GM18508 (cell line): ENCODE data around the gene SCFD2.

Source experiments
- ATAC-seq: cut with Tn5 transposase; IDR thresholded peaks from one replicate; pipeline ENCODE4 v1.9.1; 2021; ENCODE audit warnings: moderate number of reproducible peaks; ENCODE audit not compliant: insufficient read depth, unreplicated experiment

SCFD2 gene

DNA sequence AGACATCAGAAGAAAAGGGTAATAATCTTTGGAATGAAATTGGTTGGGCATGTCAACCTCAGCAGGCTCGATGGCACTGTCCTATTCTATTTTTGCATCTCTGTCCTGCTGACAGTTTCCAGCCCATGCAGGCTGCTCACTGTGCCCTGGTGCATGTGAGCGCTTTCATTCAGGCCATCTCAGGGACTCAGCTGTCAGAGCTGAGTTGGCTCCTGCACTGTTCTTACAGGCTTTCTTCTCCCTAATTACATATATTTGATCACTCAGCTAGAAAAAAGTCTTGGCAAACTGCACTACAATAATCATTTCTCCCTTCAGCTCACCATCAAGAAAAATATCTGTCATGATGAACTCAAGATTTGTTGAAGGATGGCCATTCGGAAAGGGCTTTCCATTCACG, 419.0 kb downstream of the SCFD2 start:
- ATAC-seq = no peak

DNA sequence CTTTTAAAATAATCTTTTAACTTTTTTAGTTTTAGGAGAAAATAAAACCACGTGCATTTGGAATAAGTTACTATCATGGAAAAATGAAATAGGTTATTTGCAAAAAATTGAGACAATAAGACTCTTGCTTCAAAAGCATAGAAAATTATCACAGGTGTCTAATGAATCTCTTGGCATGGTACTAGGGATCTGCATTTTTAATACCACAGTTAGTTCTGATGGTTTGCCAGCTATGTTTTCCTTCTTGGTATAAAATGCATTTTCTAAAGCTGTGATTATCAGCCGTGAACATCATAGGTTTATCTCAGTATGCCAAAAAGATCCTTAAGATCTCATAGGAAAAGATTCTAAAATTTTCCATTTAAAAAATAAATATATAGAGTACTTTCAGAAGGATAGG, 419.9 kb downstream of the SCFD2 start:
- ATAC-seq = no peak

DNA sequence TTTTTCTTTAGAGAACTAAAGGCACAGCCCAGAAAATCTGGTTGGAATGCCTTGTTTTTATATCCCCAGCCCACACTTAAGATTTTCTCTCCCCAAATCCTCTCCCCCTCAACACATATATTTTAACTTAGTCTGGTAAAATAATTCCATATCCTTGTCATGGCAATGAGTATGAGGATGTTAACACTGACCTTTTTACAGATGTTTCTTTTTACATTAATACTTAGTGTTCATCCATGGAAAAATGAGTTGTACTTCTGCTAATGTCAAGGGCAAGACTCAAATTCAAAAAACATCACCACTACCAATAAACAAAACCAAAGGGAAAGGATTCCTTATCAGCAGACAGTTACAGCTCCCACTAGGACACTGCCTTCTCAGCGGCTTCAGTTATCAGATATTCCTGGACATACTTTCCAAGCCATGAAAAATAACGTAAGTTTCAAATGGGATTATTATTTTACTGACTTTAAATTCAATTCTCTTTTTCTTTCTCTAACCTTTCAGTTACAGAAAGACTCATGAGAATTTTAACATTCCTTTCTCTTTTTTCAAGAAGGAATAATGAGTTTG, 420.4 kb downstream of the SCFD2 start:
- ATAC-seq = no peak

DNA sequence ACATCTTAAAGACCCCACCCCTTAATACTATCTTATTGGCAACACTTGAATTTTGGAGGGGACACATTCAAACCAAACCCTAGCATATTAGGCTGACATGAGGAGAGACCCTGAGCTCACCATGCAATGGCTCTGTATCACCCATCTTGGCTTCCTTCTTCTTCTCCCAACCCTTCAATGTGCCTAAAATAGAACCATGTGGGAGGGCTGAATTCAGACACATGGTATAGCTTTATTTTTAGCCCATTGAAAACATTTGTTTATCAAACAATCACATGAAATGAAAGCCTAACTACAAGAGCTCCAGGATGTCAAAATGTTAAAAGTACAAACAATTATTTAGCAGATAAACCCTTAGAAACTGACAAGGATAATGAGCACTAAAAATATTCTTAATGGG, 422.2 kb downstream of the SCFD2 start:
- no peak for ATAC-seq

DNA sequence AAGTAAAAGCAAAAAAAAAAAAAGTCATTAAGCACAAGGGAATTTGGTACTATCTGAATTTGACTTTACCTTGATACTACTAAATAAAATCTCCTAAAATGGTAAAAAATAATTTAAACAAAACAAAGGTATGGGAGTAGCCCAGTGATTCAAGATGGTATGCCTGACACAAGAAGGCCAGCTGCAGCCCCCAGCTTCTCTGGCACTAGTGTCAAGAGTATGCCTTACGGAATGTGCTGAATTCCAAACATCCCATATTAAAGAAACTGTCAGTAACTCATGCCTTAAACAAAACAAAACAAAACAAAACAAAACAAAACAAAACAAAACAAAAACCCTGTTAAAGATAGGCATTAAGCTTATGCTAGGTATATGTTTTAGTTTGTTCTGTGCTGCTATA, 422.9 kb downstream of the SCFD2 start:
- no peak for ATAC-seq

DNA sequence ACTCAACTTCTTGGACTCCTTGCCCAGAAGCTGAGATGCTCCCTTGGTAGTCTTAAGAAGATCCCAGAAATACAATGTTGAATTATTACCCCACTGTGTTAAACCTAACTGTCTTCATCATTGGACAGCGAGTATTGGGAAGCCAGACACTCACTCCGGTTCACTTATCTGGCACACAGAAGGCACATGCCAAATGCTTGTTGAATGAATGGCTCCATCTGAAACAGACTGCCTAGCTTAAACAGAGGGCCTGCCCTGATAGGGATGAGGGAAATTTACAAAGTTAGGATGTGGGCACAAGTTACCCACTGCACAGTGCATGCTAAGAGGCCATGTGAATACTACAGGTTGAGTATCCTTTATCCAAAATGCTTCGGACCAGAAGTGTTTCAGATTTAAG, 424.4 kb downstream of the SCFD2 start:
- ATAC-seq = no peak

DNA sequence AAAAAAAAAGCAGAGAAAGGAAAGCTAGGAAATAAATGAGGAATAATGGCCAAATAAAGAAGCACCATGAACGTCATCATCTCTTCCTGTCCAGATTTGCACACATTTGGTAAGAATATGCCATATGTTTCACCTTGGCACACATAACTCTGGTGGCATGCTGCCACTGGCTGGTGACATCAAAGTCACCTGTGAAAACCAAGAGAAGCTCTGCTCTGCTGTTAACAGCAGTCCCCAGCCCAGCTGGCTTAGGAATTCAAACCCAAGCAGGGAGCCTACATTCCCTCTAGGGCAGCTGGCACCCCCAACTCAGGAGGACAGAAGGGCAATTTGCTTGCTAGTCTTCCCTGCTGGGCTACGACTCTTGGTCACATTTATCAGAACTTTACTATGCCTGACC, 426.1 kb downstream of the SCFD2 start:
- ATAC-seq = no peak

DNA sequence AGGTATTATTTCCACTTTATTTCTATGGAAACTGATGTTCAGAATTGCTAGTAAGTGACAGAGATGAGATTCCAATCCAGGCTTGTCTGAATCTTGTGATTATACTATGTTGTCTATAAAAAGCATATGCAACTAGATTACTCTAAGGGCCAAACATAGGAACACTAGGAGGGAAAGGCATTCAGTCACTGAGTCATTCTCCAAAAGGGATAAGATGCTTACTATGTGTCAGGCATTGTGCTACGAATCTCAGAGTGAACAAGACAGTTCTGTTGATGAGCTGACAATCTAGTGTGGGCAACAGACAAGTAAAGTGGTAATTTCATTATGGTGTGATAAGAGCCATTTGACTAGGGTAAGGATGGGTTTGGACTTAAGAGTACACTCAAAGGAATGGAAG, 426.5 kb downstream of the SCFD2 start:
- ATAC-seq = no peak

DNA sequence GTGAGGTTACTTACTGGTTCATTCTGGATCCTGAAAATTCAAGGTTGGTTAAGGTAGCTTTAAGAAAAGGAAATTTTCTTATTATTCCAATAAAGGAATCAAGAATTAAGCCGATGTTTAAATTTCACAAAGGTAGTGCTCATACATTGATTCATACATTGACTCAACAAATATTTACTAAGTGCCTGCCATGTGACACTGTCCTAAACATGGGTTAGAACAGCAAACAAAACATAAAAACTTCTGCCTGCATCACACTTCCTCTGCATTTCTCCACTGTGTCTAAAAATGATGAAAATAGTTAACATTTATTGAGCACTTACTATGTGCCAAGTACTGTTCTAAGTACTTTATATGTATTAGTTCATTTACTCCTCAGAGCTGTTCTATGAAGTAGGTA, 428.0 kb downstream of the SCFD2 start:
- no peak for ATAC-seq

DNA sequence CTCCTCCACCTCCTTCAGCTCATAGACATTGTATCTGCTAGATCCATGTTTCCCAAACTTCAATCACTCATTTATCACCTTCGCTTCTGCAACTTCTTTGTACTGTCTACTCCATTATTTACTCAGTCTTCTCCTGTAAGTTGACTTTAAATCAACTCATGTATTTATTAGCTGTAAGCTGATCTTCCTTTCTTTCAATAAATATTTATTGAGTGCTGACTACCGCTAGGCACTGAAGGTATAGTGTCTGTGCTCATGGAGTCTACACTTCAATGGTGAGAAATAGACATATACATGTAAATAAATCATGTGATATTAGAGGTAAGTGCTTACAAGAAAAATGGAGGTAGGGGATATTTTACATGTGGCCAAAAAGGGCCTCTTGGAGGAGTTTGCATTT, 429.1 kb downstream of the SCFD2 start:
- ATAC-seq = no peak

DNA sequence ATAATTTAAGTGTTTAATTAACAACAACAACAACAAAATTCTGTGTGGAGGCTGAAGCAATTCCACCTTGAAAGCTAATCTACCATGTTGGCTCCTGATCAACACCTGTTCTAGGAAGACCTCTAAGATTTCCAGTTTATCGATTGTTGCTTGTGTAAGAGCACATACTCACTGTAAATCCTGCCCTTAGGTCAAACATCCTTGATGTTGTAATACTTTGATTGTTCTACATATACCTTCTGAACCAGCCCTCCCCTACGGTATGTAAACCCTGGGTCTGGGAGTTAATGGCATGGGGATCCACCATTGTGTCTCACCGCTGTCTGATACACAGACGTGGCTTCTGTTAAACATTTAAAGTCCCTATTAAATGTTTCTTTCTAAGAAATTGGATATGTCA, 430.5 kb downstream of the SCFD2 start:
- ATAC-seq = no peak

DNA sequence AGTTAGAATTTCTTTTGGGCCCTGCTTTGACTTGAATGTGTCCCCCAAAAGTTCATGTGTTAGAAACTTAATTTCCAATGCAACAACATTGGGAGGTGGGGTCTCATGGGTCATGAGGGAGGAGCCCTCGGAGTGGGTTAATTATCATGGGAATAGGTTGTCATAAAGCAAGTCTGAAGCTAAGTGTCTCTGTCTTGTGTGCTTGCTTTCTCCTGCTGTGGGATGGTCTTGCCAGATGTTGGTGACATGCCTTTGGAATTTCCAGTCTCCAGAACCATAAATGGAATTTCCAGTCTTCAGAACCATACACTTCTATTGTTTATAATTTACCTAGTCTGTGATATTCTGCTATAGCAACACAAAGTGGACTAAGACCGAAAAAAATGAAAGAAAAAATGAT, 432.1 kb downstream of the SCFD2 start:
- ATAC-seq = no peak

DNA sequence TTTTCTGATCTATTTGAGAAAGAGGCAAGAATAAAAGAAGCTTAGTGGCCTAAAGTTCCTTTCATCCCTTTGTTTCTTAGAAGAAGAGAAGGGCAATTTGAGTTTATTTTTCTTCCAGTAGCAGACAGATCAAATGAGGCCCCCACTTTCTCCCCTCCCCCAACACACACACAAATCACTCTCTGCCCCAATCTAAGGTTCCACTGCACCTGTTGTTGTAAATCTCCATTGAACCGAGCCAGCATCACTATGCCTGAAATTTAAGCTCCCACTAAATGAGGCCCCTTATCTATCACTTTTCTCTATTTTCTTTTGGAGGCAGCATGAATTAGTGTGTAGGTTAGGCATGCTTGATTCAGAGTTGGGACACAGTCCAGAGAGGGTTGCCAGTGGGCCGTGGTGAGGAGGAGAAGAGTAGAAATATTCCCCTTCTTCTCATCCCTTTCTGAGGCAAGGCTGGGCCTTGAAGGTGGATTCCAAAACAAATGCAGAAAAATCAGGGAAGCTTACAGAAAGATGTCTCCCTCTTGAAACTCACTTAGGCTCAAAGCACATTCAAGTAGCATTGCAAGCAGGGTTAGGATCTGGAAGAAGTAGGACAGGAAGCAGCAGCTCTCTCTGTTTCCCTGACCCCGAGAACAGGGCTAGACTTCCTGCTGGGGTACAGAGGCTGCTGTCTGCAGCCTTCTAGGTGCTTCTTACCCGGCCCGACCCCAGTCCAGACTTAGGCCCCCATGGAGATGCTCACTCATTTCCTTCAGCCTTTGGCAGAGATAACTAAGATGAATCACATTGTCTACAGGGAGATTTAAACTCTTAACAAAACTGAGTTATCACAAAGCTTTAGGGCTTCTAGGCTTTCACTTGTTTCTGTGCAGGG, 433.0 kb downstream of the SCFD2 start:
- ATAC-seq = no peak

DNA sequence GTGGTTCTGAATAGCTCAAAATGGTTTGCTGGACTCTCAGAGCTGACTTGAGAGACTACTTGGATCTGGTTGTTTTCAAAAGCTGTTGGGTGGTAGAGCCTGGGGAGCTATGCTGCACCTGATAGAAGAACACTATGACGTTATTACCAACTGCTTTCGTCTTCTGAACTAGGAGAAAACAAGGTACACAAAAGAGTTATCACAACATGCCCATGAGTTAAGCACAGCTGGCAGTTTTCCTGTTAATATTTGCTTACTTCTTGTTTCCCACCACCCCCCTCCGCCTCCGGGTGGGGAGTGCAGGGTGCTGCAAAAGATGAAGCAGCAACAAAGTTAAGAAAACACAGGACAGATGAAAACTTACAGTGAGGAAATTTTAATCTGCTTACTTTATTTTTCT, 434.6 kb downstream of the SCFD2 start:
- ATAC-seq = no peak

DNA sequence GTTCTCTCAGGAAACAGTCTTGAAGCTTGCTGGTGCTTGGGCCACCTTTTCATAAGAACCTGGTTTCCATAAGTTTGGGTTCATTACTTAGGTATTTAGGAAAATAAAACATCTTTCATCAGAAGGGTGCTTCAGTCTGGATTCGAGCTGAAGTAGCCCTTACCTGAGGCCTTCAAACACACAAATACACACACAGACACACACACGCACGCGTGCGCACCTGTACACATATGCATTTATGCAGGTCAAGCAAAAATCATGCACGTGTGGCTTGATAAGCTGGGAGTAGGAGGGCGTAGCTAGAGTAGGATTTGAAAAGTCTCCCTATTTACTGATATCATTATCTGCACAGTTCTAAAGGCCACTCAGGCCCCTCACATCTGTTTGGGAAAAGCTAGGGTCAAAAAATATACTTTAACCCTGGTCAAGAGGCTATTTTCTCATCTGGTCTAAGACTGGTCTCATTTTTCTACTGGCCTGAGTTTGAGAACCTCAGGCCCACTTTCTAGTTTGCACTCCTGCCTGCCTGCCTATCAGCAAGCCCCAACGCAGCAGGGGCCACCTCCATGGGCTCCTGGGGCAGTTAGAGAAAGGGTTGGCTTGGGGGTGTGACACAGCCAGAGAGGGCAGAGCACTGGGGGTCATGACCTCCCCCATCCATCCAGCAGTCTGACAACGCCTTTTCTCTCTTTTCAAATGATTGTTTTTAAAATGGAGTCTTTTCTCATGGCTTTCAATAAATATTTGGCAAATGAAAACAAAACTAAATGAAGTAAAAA, 439.5 kb downstream of the SCFD2 start:
- no peak for ATAC-seq

DNA sequence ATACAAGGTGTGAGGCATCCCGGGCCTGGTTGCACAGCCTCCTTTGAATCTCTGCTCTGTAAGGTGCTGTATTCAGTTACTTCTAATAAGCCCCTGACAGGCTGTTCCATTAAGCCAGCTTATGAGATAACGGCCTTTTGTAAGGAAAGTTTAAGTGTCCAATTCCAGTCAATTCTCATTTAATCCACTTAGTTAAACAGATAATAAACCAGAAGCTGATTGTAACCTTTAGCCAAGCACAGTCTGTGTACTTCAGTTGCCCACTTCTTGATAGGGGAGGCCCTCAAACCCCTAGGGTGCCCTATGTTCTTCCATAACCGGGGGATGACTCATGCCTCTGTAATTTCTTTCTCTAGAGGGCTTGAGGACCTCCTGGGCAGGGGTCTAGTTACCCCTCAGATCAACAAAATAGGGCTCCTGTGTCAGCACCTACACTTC, 440.3 kb downstream of the SCFD2 start:
- no peak for ATAC-seq

DNA sequence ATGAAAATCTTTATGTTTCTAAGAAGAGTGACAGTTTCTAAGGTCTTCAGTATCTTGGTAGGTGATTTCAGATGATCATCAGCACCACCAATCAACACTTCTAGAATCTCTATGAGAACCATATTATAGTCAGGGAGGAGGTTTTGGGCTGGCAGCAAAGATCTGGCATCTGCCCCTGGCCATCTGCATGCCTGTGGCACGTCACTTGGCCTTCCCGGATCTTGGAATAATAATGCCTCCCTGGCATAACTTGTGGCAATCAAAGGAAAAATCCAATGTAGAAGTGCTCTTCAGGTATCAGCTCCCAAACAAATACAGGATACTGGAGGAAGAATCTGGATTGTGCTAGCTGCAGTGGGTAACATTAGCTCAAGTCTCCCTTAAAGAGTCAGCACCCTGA, 446.4 kb downstream of the SCFD2 start:
- no peak for ATAC-seq

DNA sequence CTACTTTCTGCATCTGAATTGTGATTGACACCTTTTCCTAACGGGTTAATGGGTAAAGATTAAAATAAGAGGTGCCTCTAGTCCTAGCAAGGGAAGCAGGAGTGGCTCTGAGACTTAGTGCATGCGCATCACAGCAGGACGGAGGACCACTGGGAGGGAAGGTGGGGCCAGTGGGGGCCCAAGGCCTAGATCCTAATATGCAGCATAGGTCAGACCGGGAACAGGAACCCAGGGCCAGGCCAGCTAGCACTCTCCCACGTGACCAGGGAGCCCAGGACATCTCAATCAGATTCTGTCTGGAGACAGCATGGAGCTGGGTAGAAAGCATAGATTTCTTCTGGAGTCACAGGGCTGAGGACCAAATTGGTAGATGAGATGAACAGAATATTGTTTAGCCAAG, 448.0 kb downstream of the SCFD2 start:
- ATAC-seq = no peak

DNA sequence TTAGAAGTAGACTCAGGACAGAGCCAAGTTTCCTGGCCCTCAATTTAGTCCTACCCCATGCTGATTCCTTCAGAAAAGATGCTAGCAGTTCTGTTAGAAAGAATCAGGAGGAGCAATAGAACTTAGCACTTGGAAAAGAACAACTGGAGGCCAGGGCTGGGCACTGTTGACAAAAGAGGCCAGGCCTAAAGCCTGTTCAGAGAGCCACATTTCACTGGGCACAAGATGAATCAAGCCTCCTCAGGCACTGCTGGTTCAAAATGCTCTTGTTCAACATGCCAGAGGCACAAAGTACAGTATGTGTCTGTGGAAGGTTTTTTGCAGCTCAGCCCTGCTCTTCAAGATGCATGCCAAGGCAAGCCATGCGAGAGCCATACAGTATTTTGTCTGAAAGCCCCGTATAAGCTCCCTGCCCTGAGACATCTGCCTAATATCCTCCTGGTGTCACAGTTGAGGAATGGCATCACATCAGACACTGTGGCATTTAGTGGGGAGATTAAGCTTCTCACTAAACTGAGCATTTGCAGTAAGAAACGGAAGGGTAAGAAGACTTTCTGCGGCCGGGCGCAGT, 450.0 kb downstream of the SCFD2 start:
- ATAC-seq = no peak

DNA sequence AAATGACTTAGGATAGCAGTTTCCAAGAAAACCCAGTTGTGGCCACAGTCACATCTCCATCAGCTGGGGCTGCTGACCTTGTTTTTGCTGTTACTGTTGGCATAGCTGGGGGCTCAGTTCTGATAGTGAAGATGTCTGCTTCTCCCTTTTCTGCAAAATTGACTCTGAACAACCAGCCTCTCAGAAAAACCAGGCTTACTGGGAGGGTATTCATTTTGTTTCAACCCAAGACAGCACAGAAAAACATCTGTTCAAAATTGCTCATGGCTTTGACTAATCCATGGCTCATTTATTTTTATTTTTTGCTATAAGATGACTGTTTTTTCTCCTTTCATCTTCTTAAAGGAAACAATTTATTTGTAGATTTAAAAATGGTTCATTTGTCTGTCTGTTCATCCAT, 450.7 kb downstream of the SCFD2 start:
- no peak for ATAC-seq

DNA sequence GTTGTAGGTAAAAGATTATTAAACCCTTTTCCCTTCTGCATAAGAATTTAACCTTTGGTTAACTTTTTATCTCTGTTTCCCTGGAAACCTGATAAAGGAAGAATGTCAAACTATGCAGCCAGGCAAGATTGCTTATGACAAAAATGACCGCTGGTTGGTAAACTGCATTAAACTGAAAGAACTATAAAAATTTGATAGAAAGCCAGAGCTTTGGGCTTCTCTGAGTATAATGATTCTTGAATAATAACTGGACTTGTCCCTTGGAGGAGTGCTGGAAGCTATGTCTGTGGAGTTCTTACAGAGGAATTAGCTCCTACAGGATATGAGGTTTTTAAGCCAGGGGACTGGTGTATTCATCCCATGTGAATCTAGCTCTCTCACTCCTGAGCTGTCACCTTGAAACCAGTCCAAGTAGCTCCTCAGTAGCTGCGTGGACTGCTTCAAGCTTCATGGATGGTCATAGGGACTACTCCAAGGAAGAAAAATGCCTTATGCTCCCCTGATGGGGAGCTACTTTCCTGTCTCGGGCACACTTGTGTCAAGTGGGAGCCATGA, 451.7 kb downstream of the SCFD2 start:
- ATAC-seq = no peak
